ENCODE data around the gene GCC1.

GCC1 gene

DNA sequence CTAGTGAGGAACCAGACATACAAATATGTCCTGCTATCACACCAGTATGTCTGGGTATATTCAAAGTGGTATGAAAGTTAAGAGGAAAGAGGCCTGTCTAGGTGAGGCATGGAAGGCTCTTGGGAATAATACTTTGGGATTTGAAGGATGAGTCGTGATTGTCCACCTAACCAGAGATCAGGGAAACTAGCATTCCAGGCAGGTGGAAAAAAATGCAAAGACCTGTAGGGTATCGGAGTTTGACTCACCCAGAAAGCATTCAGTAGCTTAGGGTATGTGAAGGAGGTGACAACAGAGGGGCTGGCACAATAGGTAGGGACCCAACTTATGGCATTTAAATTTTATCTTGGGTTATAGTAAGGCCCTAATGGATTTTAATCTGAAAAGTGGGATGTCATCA lies 950 bp upstream of the GCC1 start:
- H3K9me2 ChIP-seq (replicated peaks; ENCODE audit: low read depth, low read length): no peaks in the 10 kb centered on the region
- no peak overlapping the region for H3K4me3 ChIP-seq (ENCODE audit: low read length, poor library complexity, severe bottlenecking)
- peaks cover 29% of the 10 kb centered on the region for H4K20me1 ChIP-seq (ENCODE audit: insufficient read depth, low read length, poor library complexity, severe bottlenecking)
- H3K27me3 ChIP-seq (ENCODE audit: insufficient read depth, low read length, poor library complexity, severe bottlenecking): no peaks in the 10 kb centered on the region
- 0 out of 2 replicates have a peak, but pooled peaks cover 2% of the 10 kb centered on the region for H3F3A ChIP-seq (ENCODE audit: low read depth)
- peak overlapping the region; percentile 99 for H3K4me2 ChIP-seq (ENCODE audit: low read depth, low read length, poor library complexity, severe bottlenecking)
- H3K9me3 ChIP-seq (ENCODE audit: insufficient read depth, low read depth, low read length): no peaks in the 10 kb centered on the region
- peaks cover 2% of the 10 kb centered on the region; the same call in 1 of the 2 replicates for H3K36me3 ChIP-seq (ENCODE audit: insufficient read depth, low read length)
- no peak overlapping the region for H3K9ac ChIP-seq (ENCODE audit: low read depth, low read length, poor library complexity, severe bottlenecking)
- peaks cover 49% of the 10 kb centered on the region for H3K79me2 ChIP-seq (ENCODE audit: insufficient read depth, low read length)
- H3K4me1 ChIP-seq (ENCODE audit: insufficient read depth, low read length, poor library complexity, severe bottlenecking): peaks cover 31% of the 10 kb centered on the region
- TF ChIP-seq, protein P1, sequence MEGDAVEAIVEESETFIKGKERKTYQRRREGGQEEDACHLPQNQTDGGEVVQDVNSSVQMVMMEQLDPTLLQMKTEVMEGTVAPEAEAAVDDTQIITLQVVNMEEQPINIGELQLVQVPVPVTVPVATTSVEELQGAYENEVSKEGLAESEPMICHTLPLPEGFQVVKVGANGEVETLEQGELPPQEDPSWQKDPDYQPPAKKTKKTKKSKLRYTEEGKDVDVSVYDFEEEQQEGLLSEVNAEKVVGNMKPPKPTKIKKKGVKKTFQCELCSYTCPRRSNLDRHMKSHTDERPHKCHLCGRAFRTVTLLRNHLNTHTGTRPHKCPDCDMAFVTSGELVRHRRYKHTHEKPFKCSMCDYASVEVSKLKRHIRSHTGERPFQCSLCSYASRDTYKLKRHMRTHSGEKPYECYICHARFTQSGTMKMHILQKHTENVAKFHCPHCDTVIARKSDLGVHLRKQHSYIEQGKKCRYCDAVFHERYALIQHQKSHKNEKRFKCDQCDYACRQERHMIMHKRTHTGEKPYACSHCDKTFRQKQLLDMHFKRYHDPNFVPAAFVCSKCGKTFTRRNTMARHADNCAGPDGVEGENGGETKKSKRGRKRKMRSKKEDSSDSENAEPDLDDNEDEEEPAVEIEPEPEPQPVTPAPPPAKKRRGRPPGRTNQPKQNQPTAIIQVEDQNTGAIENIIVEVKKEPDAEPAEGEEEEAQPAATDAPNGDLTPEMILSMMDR (conservative IDR thresholded peaks at IDR 0.05; ENCODE audit: low read length): no peak
- no peak for TF ChIP-seq EZH2phosphoT487 (IDR thresholded peaks at IDR 0.05; ENCODE audit: borderline replicate concordance)
- H2AFZ ChIP-seq (ENCODE audit: low read length): peak overlapping the region; percentile 92; the same call in 1 of the 2 replicates

DNA sequence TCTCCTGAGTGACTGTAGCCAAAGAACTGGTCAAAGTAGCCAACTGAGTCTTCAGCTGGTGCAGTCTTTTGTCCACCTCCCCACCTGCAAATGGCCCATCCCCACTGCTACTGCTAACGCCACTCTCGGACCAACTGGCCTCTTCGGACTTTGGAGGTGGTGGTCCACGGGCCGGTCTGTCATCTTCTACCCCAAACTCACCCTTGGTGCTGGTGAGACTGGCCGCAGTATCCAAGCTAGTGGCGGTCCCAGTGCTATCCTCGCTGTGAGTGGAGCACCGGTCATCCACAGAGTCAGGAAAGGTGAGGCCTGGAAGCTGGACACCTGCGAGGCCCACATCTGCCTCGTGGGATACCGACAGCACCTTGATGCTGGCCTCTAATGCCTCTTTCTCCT lies 750 bp downstream of the GCC1 start:
- 0 out of 2 replicates have a peak, but pooled peaks cover 2% of the 10 kb centered on the region for H3F3A ChIP-seq (ENCODE audit: low read depth)
- peaks cover 51% of the 10 kb centered on the region for H3K79me2 ChIP-seq (ENCODE audit: insufficient read depth, low read length)
- TF ChIP-seq EZH2phosphoT487 (IDR thresholded peaks at IDR 0.05; ENCODE audit: borderline replicate concordance): no peak
- TF ChIP-seq, protein P1 (conservative IDR thresholded peaks at IDR 0.05; ENCODE audit: low read length): no peak
- H3K36me3 ChIP-seq (ENCODE audit: insufficient read depth, low read length): no peaks in the 10 kb centered on the region; the same call in 1 of the 2 replicates
- H3K27me3 ChIP-seq (ENCODE audit: insufficient read depth, low read length, poor library complexity, severe bottlenecking): no peaks in the 10 kb centered on the region
- H3K9me3 ChIP-seq (ENCODE audit: insufficient read depth, low read depth, low read length): no peaks in the 10 kb centered on the region
- H3K4me3 ChIP-seq (ENCODE audit: low read length, poor library complexity, severe bottlenecking): peak overlapping the region; percentile 95
- H4K20me1 ChIP-seq (ENCODE audit: insufficient read depth, low read length, poor library complexity, severe bottlenecking): peaks cover 24% of the 10 kb centered on the region
- 0 out of 2 replicates have a peak overlapping the region, but pooled peaks have one; percentile 92 for H2AFZ ChIP-seq (ENCODE audit: low read length)
- no peaks in the 10 kb centered on the region for H3K9me2 ChIP-seq (replicated peaks; ENCODE audit: low read depth, low read length)
- peak overlapping the region; percentile 99 for H3K4me2 ChIP-seq (ENCODE audit: low read depth, low read length, poor library complexity, severe bottlenecking)
- H3K4me1 ChIP-seq (ENCODE audit: insufficient read depth, low read length, poor library complexity, severe bottlenecking): peaks cover 34% of the 10 kb centered on the region
- peak overlapping the region; percentile 86 for H3K9ac ChIP-seq (ENCODE audit: low read depth, low read length, poor library complexity, severe bottlenecking)

DNA sequence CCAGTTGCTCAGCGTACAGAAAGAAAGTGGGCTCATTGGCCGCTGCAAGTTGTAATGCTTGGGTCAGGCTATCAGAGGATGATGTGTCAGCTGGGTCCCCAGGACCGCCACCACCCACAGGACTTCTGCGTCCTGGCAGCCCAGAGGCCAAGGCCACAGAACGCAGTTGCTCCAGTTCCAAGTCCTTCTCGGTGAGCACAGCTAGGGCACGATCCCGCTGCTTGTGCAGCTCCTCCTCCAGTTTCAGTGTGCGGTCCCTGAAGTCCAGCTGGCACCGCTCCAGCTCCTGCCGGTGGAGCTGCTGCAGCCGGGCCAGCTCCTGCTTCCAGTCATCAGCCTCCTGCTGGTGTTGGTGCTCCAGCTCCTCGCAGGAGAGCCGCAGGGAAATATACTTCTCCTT lies 3.0 kb downstream of the GCC1 start:
- H2AFZ ChIP-seq (ENCODE audit: low read length): no peak overlapping the region
- no peak overlapping the region for H3K9ac ChIP-seq (ENCODE audit: low read depth, low read length, poor library complexity, severe bottlenecking)
- TF ChIP-seq, protein P1 (conservative IDR thresholded peaks at IDR 0.05; ENCODE audit: low read length): no peak
- TF ChIP-seq EZH2phosphoT487 (IDR thresholded peaks at IDR 0.05; ENCODE audit: borderline replicate concordance): no peak
- no peaks in the 10 kb centered on the region for H3K9me3 ChIP-seq (ENCODE audit: insufficient read depth, low read depth, low read length)
- H3K9me2 ChIP-seq (replicated peaks; ENCODE audit: low read depth, low read length): no peaks in the 10 kb centered on the region
- 0 out of 2 replicates have a peak, but pooled peaks cover 2% of the 10 kb centered on the region for H3F3A ChIP-seq (ENCODE audit: low read depth)
- no peaks in the 10 kb centered on the region; the same call in 1 of the 2 replicates for H3K36me3 ChIP-seq (ENCODE audit: insufficient read depth, low read length)
- no peak overlapping the region for H3K4me3 ChIP-seq (ENCODE audit: low read length, poor library complexity, severe bottlenecking)
- H3K4me1 ChIP-seq (ENCODE audit: insufficient read depth, low read length, poor library complexity, severe bottlenecking): peaks cover 28% of the 10 kb centered on the region
- no peaks in the 10 kb centered on the region for H3K27me3 ChIP-seq (ENCODE audit: insufficient read depth, low read length, poor library complexity, severe bottlenecking)
- peak overlapping the region; percentile 99 for H3K4me2 ChIP-seq (ENCODE audit: low read depth, low read length, poor library complexity, severe bottlenecking)
- peaks cover 16% of the 10 kb centered on the region for H4K20me1 ChIP-seq (ENCODE audit: insufficient read depth, low read length, poor library complexity, severe bottlenecking)
- H3K79me2 ChIP-seq (ENCODE audit: insufficient read depth, low read length): peaks cover 38% of the 10 kb centered on the region
